ENCODE data around the gene CFAP45. TPM values are rescaled to one million over a fixed set of nuclear protein-coding genes. Genes with fewer than 3 reads are reported as not detected.

Gene CFAP45
- total RNA-seq, 4 donors from 2014 or later: 0.46 to 3.0 (median 0.66) TPM

- TF ChIP-seq, protein P1, sequence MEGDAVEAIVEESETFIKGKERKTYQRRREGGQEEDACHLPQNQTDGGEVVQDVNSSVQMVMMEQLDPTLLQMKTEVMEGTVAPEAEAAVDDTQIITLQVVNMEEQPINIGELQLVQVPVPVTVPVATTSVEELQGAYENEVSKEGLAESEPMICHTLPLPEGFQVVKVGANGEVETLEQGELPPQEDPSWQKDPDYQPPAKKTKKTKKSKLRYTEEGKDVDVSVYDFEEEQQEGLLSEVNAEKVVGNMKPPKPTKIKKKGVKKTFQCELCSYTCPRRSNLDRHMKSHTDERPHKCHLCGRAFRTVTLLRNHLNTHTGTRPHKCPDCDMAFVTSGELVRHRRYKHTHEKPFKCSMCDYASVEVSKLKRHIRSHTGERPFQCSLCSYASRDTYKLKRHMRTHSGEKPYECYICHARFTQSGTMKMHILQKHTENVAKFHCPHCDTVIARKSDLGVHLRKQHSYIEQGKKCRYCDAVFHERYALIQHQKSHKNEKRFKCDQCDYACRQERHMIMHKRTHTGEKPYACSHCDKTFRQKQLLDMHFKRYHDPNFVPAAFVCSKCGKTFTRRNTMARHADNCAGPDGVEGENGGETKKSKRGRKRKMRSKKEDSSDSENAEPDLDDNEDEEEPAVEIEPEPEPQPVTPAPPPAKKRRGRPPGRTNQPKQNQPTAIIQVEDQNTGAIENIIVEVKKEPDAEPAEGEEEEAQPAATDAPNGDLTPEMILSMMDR (IDR thresholded peaks at IDR 0.05): no peak
- TF ChIP-seq POLR2A (IDR thresholded peaks at IDR 0.05): no peak
- DNase-seq (ENCODE audit: low spot score in 2 of 2): no peak
- no peak overlapping the region for H3K4me3 ChIP-seq (ENCODE audit: low read depth, poor library complexity, severe bottlenecking)
- WGBS, 2 donors: 86 to 87% methylated on average over 10 to 14 of the region's 14 CpGs
- intact Hi-C loops (cut with DNase I; ENCODE audit: low total_unique reads): loop anchor here (5.0 kb wide), 1 partner anchor 73 kb away; no protein-coding TSS in a partner anchor
Measured at GRCh38 chr1:159934136-159935039, 34.4 kb upstream of the CFAP45 start.

DNA sequence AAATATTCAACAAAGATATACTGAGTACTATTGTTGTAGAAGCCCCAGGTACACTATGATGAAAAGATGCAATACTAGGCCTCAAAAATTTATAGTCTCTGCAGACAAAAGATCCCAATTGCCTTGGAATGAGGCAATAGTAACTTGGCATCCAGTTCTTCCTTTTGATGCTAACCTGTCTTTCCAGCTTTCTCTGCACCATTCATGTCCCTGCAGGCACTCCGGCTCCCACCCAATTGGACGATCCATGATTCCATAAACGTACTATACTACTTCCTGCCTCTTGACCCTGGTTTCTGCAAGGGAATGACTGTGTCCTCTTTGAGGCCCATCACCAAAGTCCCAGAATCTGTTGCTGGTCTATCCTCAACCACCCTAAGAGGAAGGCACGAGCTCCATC lies 33.4 kb upstream of the CFAP45 start:
- no peak for DNase-seq (ENCODE audit: low spot score in 2 of 2)
- intact Hi-C loops (cut with DNase I; ENCODE audit: low total_unique reads): no loop called here
- no peak for TF ChIP-seq POLR2A (IDR thresholded peaks at IDR 0.05)
- TF ChIP-seq, protein P1 (IDR thresholded peaks at IDR 0.05): no peak
- WGBS, 2 donors: 36 to 51% methylated on average over 4 of the region's 4 CpGs
- H3K4me3 ChIP-seq (ENCODE audit: low read depth, poor library complexity, severe bottlenecking): no peak overlapping the region

DNA sequence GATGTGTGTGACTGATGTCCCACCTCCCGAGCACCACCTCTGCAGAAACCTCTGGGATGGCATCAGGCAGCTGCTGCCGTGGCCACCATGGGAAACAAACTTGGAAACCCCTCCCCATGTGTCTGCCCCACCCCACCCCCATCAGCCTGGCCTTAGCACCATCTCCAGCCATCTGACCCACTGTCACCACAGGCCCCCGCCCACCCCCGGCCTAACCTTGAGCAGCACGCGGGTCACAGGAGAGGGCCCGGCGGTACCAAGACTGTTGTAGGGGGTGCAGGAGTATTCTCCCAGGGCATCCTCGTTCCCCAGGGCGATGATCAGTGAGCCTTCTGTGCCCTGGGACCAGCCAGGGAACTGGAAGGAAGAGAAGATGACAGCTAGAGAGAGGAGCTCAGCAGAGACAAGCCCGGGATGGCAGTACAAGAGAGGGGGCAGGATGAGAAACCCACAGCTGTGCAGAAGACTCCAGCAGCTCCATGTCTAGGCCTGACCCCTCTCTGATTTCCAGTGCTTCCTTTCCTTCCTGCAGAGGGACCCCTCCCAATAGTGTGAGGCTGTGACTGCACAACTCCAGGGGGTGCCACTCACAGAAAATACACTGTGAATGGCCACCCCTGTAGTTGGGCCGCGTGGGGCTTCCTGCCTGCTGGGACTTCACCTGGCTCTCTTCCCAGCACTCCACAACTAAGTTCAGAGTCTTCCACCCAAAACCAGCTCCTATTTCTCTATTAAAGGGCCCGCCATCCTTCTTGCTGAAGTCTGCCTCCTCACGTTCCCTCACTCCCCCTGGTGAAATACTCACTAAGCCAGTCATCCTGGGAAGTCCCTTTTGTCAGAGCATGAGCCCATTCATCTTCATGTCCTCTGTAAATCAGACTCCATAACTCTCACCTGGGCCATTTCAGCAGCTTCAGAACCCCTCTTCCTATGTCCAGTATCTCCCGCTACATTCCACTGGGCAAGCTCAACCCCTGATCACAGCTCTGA lies 32.6 kb upstream of the CFAP45 start:
- intact Hi-C loops (cut with DNase I; ENCODE audit: low total_unique reads): no loop called here
- TF ChIP-seq POLR2A (IDR thresholded peaks at IDR 0.05): no peak
- TF ChIP-seq, protein P1 (IDR thresholded peaks at IDR 0.05): no peak
- H3K4me3 ChIP-seq (ENCODE audit: low read depth, poor library complexity, severe bottlenecking): no peak overlapping the region
- no peak for DNase-seq (ENCODE audit: low spot score in 2 of 2)
- 57 to 70% methylated on average over 15 of the region's 16 CpGs for WGBS, 2 donors

GRCh38 chr1:159931795-159932173 lies 31.8 kb upstream of the CFAP45 start:
- DNase-seq (ENCODE audit: low spot score in 2 of 2): no peak
- no peak for TF ChIP-seq POLR2A (IDR thresholded peaks at IDR 0.05)
- TF ChIP-seq, protein P1 (IDR thresholded peaks at IDR 0.05): no peak
- no peak overlapping the region for H3K4me3 ChIP-seq (ENCODE audit: low read depth, poor library complexity, severe bottlenecking)
- WGBS, 2 donors: 65 to 74% methylated on average over 3 of the region's 3 CpGs
- intact Hi-C loops (cut with DNase I; ENCODE audit: low total_unique reads): no loop called here

- no peak for DNase-seq (ENCODE audit: low spot score in 2 of 2)
- no peak overlapping the region for H3K4me3 ChIP-seq (ENCODE audit: low read depth, poor library complexity, severe bottlenecking)
- intact Hi-C loops (cut with DNase I; ENCODE audit: low total_unique reads): no loop called here
- 77 to 81% methylated on average over 13 of the region's 13 CpGs for WGBS, 2 donors
- TF ChIP-seq, protein P1 (IDR thresholded peaks at IDR 0.05): no peak
- no peak for TF ChIP-seq POLR2A (IDR thresholded peaks at IDR 0.05)
Measured at GRCh38 chr1:159931101-159931794, 31.3 kb upstream of the CFAP45 start.

All from lower leg skin (tissue), 4 donors.